Mucosa of rectum (tissue), 2 donors: ENCODE measurements around the gene SRBD1.

Experiments
- H3K27ac ChIP-seq, 2 donors: one replicate each; pipeline ENCODE4 v1.7.0; 2013; ENCODE audit warnings: inconsistent platforms in 2 of 2, low read depth in 2 of 2, low read length in 2 of 2
- H3K27me3 ChIP-seq, 2 donors: one replicate each; pipeline ENCODE4 v1.7.0; 2013; ENCODE audit warnings: low read length in 2 of 2; ENCODE audit not compliant: control insufficient read depth in 2 of 2, insufficient read depth in 2 of 2
- H3K36me3 ChIP-seq, 2 donors: one replicate each; pipeline ENCODE4 v1.7.0; 2013; ENCODE audit warnings: low read length in 2 of 2; ENCODE audit not compliant: control insufficient read depth in 2 of 2, insufficient read depth in 2 of 2
- H3K4me1 ChIP-seq, 2 donors: one replicate each; pipeline ENCODE4 v1.7.0; 2013; ENCODE audit warnings: low read length in 2 of 2, mild to moderate bottlenecking in 1 of 2; ENCODE audit not compliant: control insufficient read depth in 2 of 2, insufficient read depth in 2 of 2
- H3K4me3 ChIP-seq, 2 donors: one replicate each; pipeline ENCODE4 v1.7.0; 2013; ENCODE audit warnings: low read length in 2 of 2
- H3K9ac ChIP-seq, 2 donors: one replicate each; pipeline ENCODE4 v1.7.0; 2013; ENCODE audit warnings: low read length in 2 of 2, low read depth in 1 of 2, mild to moderate bottlenecking in 1 of 2
- H3K9me3 ChIP-seq, 2 donors: one replicate each; pipeline ENCODE4 v1.7.0; 2013; ENCODE audit warnings: low read length in 2 of 2; ENCODE audit not compliant: control insufficient read depth in 2 of 2
- donor health status: healthy.
- donor health status: Normal muscosa, but diverticular disease.

SRBD1 gene

GRCh38 chr2:45406621-45407020, 204.4 kb downstream of the SRBD1 start:
- no peaks in the 10 kb centered on the region for H3K9me3 ChIP-seq
- no peak overlapping the region for H3K4me3 ChIP-seq
- H3K4me1 ChIP-seq, result no peaks in the 10 kb centered on the region
- H3K36me3 ChIP-seq, result no peaks in the 10 kb centered on the region
- H3K9ac ChIP-seq, result no peak overlapping the region
- H3K27me3 ChIP-seq, result no peaks in the 10 kb centered on the region
- H3K27ac ChIP-seq, result no peak overlapping the region

- Histone ChIP-seq H3K27me3 (no peaks in the 10 kb centered on the region), H3K9ac (no peak overlapping the region), H3K27ac (no peak overlapping the region), H3K36me3 (no peaks in the 10 kb centered on the region), H3K4me3 (no peak overlapping the region), H3K9me3 (no peaks in the 10 kb centered on the region), H3K4me1 (no peaks in the 10 kb centered on the region)
Observed at GRCh38 chr2:45404807-45405297, 206.2 kb downstream of the SRBD1 start.

GRCh38 chr2:45403036-45403435, 208.0 kb downstream of the SRBD1 start:
- Histone ChIP-seq H3K36me3 (no peaks in the 10 kb centered on the region), H3K9ac (no peak overlapping the region), H3K9me3 (no peaks in the 10 kb centered on the region), H3K4me3 (no peak overlapping the region), H3K27ac (no peak overlapping the region), H3K27me3 (no peaks in the 10 kb centered on the region), H3K4me1 (no peaks in the 10 kb centered on the region)

GRCh38 chr2:45401431-45401922, 209.6 kb downstream of the SRBD1 start:
- no peaks in the 10 kb centered on the region for H3K27me3 ChIP-seq
- H3K27ac ChIP-seq, result no peak overlapping the region
- no peaks in the 10 kb centered on the region for H3K4me1 ChIP-seq
- H3K9me3 ChIP-seq, result no peaks in the 10 kb centered on the region
- H3K9ac ChIP-seq, result no peak overlapping the region
- H3K4me3 ChIP-seq, result no peak overlapping the region
- H3K36me3 ChIP-seq, result no peaks in the 10 kb centered on the region

- Histone ChIP-seq H3K9ac (no peak overlapping the region), H3K9me3 (no peaks in the 10 kb centered on the region), H3K36me3 (no peaks in the 10 kb centered on the region), H3K4me3 (no peak overlapping the region), H3K27me3 (no peaks in the 10 kb centered on the region), H3K4me1 (no peaks in the 10 kb centered on the region), H3K27ac (no peak overlapping the region)
Observed at GRCh38 chr2:45399040-45399784, 211.9 kb downstream of the SRBD1 start.

- H3K4me3 ChIP-seq, result no peak overlapping the region
Observed at GRCh38 chr2:45397292-45397691, 213.8 kb downstream of the SRBD1 start.

GRCh38 chr2:45396671-45397070, 214.4 kb downstream of the SRBD1 start:
- H3K4me3 ChIP-seq, result no peak overlapping the region
- no peak overlapping the region for H3K9ac ChIP-seq
- H3K27ac ChIP-seq, result no peak overlapping the region
- no peaks in the 10 kb centered on the region for H3K36me3 ChIP-seq
- no peaks in the 10 kb centered on the region for H3K27me3 ChIP-seq
- H3K9me3 ChIP-seq, result no peaks in the 10 kb centered on the region
- H3K4me1 ChIP-seq, result no peaks in the 10 kb centered on the region

More at GRCh38 chr2:45397292-45397691, 213.8 kb downstream of the SRBD1 start:
- Histone ChIP-seq H3K9ac (no peak overlapping the region), H3K4me1 (no peaks in the 10 kb centered on the region), H3K36me3 (no peaks in the 10 kb centered on the region), H3K27ac (no peak overlapping the region), H3K9me3 (no peaks in the 10 kb centered on the region), H3K27me3 (no peaks in the 10 kb centered on the region)

GRCh38 chr2:45394842-45395241, 216.2 kb downstream of the SRBD1 start:
- no peaks in the 10 kb centered on the region for H3K9me3 ChIP-seq
- H3K4me3 ChIP-seq, result no peak overlapping the region
- H3K27me3 ChIP-seq, result no peaks in the 10 kb centered on the region
- no peaks in the 10 kb centered on the region for H3K36me3 ChIP-seq
- H3K9ac ChIP-seq, result no peak overlapping the region
- H3K4me1 ChIP-seq, result no peaks in the 10 kb centered on the region
- H3K27ac ChIP-seq, result no peak overlapping the region

GRCh38 chr2:45394216-45394615, 216.9 kb downstream of the SRBD1 start:
- H3K9me3 ChIP-seq, result no peaks in the 10 kb centered on the region
- H3K27ac ChIP-seq, result no peak overlapping the region
- H3K9ac ChIP-seq, result no peak overlapping the region
- H3K4me3 ChIP-seq, result no peak overlapping the region
- H3K36me3 ChIP-seq, result no peaks in the 10 kb centered on the region
- no peaks in the 10 kb centered on the region for H3K27me3 ChIP-seq
- no peaks in the 10 kb centered on the region for H3K4me1 ChIP-seq

- no peaks in the 10 kb centered on the region for H3K36me3 ChIP-seq
- no peaks in the 10 kb centered on the region for H3K9me3 ChIP-seq
- H3K27me3 ChIP-seq, result no peaks in the 10 kb centered on the region
- H3K4me3 ChIP-seq, result no peak overlapping the region
- no peak overlapping the region for H3K27ac ChIP-seq
- no peak overlapping the region for H3K9ac ChIP-seq
- H3K4me1 ChIP-seq, result no peaks in the 10 kb centered on the region
Observed at GRCh38 chr2:45391866-45392265, 219.2 kb downstream of the SRBD1 start.
